ENCODE results near the gene FNDC10. TPM values are rescaled to one million over a fixed set of nuclear protein-coding genes. Genes with fewer than 3 reads are reported as not detected.
"Not testable (repeated sequence)": the region's sequence is repeated elsewhere in the genome, so short reads cannot be mapped to it uniquely, and the experiment has no call there.

Gene FNDC10
- total RNA-seq: 2.0 TPM
- long read RNA-seq, transcript FNDC10-201 (1 exons, 2,085 nt): major isoform, 34 of 34 reads
- long read RNA-seq, partial matches to known transcripts: 0 of 34 reads
- long read RNA-seq, other reads (novel, unspliced or antisense): 0 of 34 reads

DNA sequence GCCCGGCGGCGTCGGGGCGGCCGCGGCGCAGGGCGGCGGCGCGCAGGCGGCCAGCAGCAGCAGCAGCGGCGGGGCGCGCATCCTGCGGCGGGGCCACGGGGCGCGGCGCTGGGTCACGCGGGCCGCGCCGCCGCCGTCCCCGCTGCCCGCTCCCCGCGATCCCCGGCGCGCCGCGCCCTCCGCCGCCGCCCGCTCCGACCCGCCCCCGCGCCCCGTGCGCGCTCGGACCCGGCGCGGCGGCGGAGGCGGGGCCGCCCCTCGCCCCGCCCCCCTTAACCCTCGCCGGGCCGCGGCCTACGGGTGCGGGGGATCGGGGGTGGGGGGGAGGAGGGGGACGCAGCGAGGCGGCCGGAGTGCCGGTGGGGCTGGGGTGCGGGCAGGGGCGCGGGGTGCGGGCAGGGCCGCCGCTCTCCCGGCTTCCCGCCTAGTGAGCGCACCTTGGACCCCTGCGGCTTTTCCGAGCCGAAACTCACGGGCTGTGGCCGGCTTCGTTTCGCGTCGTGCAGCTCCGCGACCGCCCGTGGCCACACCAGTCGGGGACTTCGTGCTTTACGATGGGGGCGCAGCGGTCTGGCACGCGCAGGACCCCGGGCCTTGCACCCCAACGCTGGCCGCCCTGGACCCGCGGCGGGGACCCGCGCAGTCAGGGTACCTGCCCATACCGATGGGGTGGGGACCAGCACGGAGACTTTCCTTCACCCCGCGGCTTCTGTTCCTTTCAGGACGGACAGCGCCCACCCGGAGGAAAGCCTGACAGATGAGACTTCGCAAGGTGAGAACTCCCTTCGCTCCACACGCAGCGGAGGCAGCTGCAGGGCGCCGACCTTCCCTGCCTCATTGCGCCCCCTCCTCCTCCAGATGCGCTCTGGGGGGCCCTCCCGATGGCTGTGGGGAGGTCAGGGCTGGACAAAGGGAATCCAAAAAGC lies at the start of gene FNDC10:
Gene FNDC10, minus strand, starts transcription at position 201 of the 926 bp plus-strand sequence. Its CDS starts 120 bp downstream, at position 81.
- DNase-seq (peak; percentile 43), ATAC-seq (ENCODE audit: poor library complexity) (no peak)
- intact Hi-C loops (cut with DNase I): no loop called here

DNA sequence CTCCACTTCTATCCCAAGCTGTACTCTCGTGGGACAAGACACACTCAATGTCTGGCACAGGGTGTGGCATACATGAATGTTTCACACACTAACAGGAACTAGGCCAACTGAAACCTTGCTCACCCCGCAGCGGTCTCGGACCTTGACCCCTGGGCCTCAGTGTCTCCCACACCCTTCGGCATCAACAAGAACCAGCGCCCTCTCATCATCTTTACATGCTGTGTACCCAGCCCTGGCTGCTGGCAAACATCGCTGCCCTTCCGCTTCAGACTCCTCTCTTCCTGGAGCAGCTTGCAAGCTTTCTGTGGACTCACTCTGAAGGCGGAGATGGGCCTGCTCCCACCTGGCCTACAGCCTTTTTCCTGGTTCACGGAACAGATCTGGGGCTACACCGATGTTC lies 48.3 kb upstream of the FNDC10 start:
- ATAC-seq (ENCODE audit: poor library complexity): peak; percentile 51
- DNase-seq; intact Hi-C loops (cut with DNase I): not testable (repeated sequence)

DNA sequence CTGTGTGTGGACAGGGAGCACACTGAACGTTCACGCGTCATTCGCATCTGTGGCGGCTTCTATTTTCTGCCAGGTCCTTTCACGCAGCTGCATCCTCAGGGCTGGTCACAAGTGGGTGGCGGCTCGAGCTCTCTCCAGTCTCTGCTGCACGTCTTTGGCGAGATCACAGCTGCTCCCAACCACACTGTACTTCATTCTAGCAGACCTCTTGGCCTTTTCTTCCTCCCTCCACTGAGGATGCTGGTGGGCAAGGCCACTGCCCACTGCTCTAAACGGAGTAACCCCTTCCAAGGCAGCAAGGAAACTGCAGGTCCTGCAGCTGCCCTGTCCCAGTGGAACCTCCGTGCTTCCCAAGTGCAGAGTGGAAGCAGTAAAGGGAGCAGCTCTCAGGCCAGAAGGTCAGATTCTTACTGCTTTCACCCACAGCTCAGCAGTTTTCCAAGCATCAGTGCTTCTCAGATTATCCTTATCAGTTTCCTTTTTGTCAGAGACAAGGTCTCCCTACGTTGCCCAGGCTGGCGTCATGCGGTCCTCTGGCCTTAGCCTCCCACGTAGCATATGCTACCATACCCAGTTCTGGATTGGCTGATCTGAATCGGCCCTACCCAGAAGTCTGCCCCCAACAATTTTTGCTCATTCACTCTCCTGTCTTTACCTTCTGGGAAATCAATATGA lies 47.8 kb upstream of the FNDC10 start:
- peak; percentile 39 for ATAC-seq (ENCODE audit: poor library complexity)
- intact Hi-C loops (cut with DNase I); DNase-seq: not testable (repeated sequence)

DNA sequence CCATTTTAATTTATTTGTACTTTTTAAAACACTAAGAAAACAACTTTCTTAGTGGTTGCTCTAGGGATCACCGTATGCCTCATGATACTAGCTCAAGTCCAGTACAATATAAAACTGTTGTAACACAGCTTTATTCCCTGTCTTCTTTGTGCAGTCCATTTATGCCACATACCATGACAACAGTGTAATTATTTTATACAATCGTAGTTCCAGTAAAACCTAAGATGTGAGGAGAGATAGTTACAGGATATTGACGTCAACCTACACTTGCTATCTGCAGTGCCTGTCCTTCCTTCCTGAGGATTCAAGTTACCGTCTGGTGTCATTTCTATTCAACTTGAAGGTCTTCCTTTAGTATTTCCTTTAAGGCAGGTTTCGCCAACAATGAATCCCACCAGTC lies 46.4 kb upstream of the FNDC10 start:
- DNase-seq; intact Hi-C loops (cut with DNase I); ATAC-seq (ENCODE audit: poor library complexity): not testable (repeated sequence)

DNA sequence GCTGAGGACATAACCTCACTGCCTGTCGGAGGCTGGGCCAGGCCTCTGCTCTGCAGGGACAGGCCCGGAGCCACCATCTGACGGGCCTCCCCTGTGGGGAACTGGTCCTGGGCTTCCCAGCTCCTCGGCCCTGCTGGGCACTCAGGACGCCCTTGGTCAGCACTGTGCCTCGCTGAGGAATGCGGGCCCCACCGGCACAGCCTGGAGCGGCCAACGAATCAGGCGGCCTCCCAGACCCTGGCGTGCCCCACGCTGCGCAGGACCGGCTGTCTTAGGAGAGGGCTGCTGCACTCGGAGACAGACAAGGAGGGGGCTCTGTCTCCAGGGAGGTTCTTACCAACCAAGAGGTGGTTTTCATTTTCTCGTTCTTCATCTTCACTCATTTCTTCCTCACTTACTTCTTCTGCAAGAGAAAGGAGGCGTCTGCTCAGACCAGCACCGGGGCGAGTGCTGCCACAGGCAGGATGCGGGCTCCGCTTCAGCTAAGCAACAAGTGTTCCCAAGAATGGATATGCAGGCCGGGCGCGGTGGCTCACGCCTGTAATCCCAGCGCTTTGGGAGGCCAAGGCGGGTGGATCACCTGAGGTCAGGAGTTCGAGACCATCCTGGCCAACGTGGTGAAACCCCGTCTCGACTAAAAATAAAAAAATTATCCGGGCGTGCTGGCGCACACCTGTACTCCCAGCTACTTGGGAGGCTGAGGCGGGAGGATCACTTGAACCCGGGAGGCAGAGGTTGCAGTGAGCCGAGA lies 41.0 kb upstream of the FNDC10 start:
- DNase-seq; intact Hi-C loops (cut with DNase I): not testable (repeated sequence)

DNA sequence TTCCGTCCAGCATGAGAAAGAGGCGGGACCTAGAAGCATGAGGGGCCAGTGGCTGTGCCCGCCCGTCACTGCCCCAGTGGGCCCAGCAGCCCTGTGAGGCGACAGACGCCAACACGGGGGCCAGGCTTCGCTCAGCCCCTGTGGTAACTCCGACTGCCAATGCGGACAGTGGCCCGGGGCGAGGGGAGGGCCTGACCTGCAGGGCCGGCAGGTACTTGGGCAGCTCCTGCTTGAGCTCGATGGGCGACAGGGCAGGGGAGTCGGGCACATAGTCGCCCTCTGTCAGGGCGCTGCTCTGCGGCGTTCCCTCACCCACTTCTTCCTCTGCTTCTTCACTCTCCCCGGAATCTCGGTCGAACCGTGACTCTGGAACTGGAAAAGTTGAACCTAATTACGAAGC lies 40.1 kb upstream of the FNDC10 start:
- ATAC-seq (ENCODE audit: poor library complexity); intact Hi-C loops (cut with DNase I); DNase-seq: not testable (repeated sequence)

More for the DNA sequence above, 41.0 kb upstream of the FNDC10 start:
- ATAC-seq (ENCODE audit: poor library complexity): not testable (repeated sequence)

DNA sequence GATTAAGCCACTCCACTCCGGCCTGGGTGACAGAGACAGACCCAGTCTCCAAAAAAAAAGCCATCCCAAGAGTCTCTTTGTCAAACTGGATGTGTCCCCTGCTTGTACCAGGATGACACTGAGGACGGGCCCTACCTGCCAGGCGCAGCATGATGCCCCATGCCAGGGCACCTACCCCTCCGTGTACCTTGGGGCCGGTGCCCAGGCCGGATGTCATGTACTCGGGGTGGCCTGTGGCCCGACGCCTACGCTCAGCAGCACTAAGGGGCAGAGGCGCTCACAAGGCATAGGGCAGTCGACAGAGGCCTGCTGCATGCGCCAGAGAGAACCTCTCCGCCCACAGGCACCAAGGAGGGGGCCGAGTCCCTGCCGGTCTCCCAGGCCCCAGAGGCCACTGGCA lies 39.4 kb upstream of the FNDC10 start:
- intact Hi-C loops (cut with DNase I); DNase-seq: not testable (repeated sequence)

DNA sequence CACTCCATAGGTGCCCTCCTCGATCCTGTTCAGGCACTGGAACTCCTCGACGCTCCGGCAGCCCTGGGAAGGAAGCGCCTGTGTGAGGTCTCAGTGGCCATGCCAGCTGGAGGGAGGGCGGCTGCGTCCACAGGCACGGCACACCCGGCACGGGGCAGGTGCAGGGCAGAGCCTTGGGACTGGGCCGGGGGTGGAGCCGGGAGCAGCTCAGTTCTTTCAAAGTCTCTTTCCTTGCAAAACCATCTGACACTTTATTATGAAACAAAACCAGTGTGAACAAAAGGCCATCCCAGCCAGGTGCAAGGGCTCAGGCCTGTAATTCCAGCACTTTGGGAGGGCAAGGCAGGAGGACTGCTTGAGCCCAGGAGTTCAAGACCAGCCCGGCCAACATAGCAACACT lies 38.6 kb upstream of the FNDC10 start:
- DNase-seq: not testable (repeated sequence)

More for the DNA sequence above, 39.4 kb upstream of the FNDC10 start:
- ATAC-seq (ENCODE audit: poor library complexity): not testable (repeated sequence)

DNA sequence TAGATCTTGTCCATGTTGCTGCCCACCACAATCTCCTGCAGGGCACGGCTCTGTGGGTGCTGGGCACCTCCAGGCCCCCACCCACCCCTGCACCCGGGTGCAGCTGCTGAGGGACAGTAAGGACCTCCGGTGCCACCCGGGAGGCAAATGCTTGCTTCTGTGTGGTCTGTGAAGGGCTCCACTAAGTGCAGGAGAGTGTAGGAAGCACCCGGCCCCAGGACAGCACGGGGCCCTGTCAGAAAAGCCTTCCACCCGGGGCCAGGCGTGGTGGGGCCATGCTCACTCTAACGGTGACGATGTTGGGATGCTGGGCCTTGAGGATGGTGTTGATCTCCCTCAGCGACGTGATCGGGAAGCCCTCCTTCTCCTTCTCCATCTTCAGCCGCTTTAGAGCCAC lies 37.5 kb upstream of the FNDC10 start:
- DNase-seq; ATAC-seq (ENCODE audit: poor library complexity); intact Hi-C loops (cut with DNase I): not testable (repeated sequence)

More for the DNA sequence above, 38.6 kb upstream of the FNDC10 start:
- ATAC-seq (ENCODE audit: poor library complexity); intact Hi-C loops (cut with DNase I): not testable (repeated sequence)

DNA sequence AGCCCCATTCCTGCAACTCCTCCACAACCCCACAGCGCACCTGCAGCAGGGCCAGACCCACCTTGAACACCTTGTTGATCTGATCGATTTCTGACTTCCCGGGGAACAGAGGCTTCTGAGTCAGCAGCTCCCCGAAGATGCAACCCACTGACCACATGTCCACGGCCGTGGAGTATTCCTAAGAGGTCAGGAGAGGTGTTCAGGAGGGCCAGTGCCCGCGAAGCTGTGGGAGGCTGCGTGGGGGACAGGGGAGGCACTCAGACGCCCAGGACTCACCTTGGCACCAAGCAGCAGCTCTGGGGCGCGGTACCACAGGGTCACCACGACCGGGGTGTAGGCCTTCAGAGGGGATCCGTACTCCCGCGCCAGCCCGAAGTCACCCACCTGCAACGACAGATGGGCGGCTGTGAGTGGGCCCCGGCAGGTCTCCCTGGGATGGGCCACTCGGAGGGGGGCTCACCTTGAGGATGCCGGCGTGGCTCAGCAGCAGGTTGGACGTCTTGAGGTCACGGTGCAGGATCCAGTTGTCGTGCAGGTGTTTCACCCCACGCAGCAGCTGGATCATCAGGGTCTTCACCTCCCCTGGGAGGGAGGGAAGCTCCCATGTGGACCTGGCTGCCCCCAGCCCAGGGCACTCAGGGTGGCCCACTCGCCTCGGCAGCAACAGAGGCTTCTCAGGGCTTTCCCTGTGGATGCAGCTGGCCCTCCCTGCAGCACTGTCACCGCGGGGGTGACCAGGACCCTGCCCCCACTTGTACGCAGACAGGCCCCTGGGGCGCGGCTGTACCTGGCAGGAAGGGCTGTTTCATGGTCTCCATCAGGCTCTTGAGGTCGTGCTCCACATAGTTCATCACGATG lies 36.9 kb upstream of the FNDC10 start:
- DNase-seq; ATAC-seq (ENCODE audit: poor library complexity); intact Hi-C loops (cut with DNase I): not testable (repeated sequence)

DNA sequence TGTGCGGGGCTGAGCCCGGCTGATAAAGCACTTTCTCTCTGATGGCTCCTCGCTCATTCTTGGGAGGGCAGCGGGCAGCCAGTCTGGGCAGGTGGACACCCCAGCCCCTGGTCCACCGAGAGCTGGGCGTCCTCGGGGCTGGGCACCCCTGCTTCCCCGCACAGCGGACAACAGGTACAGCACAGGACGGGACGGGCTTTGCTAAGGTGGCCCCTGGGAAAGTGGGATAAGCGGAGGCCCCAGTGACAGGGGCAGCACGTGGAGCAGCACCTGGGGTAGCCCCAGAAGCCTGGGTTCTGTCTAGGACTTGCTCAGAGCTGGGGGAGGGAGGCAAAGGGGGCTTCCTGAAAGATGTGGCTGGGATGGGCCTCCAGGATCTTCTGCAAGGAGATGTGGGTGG lies 34.7 kb upstream of the FNDC10 start:
- DNase-seq; intact Hi-C loops (cut with DNase I); ATAC-seq (ENCODE audit: poor library complexity): not testable (repeated sequence)

DNA sequence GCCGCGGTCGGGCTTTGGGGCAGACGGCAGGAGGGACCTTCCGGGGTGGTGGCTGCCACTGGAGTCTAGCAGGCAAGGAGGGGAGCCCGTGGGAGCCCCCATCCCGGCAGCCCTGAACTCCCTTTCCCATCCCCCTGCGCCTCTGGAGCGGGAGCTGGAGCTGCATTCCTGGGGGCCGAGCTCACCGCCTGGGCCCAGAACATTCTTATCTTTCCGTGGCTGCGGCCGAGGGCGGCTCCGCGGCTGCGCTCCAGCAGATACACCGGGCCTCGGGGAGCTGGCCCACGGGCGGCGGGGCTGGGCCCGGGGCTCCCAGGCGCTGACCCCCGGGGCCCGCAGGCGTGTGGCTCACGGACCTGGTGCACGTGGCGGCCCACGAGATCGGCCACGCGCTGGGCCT lies 33.5 kb upstream of the FNDC10 start:
- intact Hi-C loops (cut with DNase I); DNase-seq: not testable (repeated sequence)
- ATAC-seq (ENCODE audit: poor library complexity): peak; percentile 29

DNA sequence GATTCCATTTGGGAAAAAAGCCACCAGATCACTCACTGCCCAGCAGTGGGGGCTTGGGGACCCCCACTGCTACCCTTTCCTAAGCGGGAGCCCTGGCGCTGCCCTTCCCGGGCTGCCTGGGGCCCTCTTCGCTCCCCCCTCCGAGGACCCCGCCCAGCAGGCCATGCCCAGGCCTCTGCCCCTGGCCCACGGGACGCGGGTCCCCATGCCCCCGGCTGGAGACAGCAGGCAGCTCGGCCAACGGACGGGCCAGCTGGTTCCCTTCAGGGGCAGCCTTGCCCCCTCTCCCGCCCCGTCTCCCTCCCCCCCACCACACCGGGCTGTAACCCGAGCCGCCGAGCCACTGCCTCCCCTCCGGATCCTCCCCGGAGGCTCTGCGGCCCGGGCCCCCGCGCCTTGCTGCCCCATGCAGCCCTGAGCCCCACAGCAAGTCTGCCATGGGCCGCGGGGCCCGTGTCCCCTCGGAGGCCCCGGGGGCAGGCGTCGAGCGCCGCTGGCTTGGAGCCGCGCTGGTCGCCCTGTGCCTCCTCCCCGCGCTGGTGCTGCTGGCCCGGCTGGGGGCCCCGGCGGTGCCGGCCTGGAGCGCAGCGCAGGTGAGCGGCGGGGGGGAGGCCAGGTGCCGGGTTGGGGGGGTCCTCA lies 32.0 kb upstream of the FNDC10 start, which contains the start of gene MMP23B:
Gene MMP23B, plus strand, starts transcription at position 392 of the 639 bp plus-strand sequence. Its CDS starts 46 bp downstream, at position 438.
- ATAC-seq (ENCODE audit: poor library complexity) (peak; percentile 4), DNase-seq (no peak)
- intact Hi-C loops (cut with DNase I): no loop called here

DNA sequence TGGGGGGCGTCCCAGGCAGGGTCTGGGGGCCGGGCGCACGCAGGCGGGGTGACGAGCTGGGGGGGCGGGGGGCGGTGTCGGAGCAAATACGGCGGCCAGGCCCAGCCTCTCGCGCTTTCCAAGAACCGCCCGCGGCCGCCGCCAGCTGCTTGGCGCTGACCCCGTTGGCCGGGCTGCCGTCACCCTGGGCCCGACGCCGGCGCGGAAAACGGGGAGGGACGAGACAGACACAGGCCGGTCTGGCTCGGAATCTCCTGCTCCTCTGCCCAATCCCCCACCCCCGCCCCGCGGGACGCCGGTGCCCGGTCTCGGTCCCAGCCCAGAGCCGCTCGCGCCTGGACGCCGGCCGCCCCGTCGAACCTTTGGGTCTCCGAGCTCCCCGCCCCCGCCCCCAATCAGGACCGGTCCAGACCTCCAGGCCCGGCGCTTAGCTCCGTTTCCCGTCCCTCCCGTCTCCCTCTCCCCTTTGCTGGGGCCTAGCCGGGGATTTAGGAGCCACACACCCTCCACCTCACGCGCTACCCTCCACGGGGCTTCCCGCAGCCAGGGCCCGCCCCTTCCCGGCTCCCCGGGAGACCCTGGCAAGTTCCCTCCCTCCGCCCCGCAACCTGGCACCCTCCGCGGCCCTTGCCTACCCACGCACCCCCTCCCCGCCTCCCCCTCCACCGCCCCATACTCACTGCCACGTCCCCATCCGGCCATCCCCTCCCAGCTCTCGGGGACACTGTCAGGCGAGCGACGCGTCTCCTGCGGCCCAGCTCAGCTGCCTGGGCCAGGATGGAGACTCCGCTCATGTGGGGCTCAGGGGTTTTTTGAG lies 31.2 kb upstream of the FNDC10 start:
- intact Hi-C loops (cut with DNase I): no loop called here
- ATAC-seq (ENCODE audit: poor library complexity) (peak; percentile 70), DNase-seq (peak; percentile 87)

DNA sequence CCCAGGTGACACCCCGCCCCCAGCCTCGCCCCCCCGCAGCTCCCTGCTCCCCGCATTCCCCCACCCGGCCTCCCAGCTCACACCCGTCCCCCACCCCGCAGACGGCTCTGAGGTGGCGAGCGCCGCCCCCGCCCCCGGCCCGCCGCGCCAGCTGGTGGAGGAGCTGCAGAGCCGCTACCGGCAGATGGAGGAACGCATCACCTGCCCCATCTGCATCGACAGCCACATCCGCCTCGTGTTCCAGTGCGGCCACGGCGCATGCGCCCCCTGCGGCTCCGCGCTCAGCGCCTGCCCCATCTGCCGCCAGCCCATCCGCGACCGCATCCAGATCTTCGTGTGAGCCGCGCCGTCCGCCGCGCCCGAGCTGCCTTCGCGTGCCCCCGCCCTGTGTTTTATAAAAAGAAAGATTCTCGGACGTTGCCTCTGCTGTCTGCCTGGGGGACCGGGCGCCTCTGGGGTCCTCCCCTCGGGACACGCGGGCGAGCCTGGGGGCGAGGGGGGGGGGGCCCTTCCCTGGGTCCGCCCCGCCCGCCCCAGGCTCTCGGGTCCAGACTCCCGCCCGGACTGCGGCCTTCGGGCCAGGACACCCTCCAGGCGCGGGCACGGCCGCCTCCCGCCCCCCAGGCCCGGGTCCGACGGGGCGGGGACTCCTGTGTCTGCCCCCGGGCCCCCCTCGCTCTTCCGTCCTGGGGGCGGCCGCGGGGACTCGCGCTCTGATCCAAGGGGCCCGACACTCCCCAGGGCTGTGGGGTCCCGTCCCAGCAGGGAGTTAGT lies 30.4 kb upstream of the FNDC10 start:
- ATAC-seq (ENCODE audit: poor library complexity): peak; percentile 39
- intact Hi-C loops (cut with DNase I): no loop called here
- DNase-seq: peak; percentile 86

All from Right ventricle myocardium superior (tissue), 1 donor.